Subcutaneous adipose tissue (tissue), 4 donors: ENCODE measurements around the gene ARID3B. TPM values are rescaled to one million over a fixed set of nuclear protein-coding genes. Genes with fewer than 3 reads are reported as not detected.

Experiments
- CTCF ChIP-seq: fragments of 450-650 bp; IDR thresholded peaks from one replicate; pipeline ENCODE4 v1.5.1; 2016; ENCODE audit warnings: low read depth, mild to moderate bottlenecking, control low read depth, antibody characterized with exemption, moderate library complexity
- total RNA-seq, 4 donors: library from RNA; depleted of rRNA; stranded (reverse); fragments of >200 nt; gene quantifications; one replicate each; pipeline ENCODE4 v1.1.0, GENCODE V29; 2016

The ARID3B gene
- total RNA-seq, 4 donors from 2014 or later = 3.7 to 13.6 (median 8.0) TPM

DNA sequence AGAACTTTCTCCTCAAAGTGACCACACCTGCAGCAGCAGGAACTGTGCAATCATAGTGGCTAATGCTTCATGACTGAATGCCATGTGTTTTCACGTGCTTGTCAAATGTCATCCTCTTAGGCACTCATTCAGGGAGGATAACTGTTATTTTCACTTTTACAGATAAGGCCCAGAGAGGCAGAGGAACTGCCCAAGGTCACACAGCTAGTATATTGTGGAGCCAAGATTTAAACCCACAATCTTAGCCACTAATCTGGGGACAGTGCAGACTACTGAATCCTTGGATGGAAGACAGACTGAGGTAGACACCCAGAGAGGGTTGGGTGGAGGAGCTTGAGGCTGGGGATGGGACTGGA, 64.8 kb downstream of the ARID3B start:
- no peak for TF ChIP-seq CTCF

DNA sequence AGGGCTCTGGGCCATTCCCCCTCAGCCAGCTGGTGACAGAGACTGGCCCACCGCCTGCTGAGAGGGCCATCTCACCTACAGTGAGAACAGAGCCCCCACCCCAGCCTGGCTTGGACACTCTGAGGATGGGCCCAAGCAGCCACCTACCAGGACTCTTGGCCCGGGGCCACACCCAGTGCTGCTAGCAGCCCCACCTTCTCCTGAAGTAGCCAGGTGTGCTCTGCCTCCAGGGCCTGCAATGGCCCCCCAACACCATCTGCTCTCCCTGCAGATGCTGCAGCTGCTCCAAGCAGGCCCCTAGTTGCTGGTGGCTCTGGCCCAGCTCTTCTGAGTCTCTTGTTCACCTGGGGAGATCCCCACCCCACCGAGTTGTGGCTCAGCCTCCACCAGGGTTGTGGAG, 67.8 kb downstream of the ARID3B start:
- no peak for TF ChIP-seq CTCF

DNA sequence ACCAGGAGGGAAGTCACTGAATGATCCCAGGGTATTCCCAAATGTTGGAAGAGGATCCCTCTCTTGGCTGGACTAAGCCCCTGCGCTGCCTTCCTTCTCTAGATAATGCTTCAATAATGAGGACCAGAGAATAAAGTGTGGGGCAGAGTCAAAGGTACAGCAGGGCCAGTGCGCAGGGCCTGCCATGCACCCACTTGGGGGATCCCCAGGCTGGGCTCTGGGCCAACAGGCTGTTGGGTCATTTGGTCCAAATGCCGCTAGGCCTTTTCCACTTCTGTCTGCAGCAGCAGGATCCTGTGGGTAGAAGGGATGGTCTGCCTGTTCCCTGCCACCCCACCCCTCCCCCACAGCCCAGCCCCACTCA, 68.9 kb downstream of the ARID3B start:
- TF ChIP-seq CTCF = no peak

GRCh38 chr15:74610302-74610951, 69.4 kb downstream of the ARID3B start:
- TF ChIP-seq CTCF = no peak

DNA sequence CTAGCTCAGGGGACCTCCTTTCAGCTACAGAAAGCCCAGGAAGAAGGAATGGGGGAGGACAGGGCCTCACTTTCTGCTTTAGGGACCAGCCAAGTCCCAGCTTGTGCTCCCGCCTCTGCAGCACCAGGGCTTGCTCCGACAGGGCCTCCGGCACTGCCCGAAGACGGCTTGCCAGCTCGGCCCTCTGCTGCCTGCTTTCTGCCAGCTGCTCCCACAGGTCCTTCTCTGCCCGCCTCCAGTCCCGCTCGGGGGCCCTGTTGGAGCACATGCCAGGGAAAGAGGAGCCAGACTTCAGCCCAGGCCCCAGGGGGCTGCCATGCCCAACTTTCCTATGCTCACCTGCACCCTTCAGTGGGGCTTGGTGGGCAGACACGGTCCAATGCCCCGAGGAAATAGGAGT, 70.3 kb downstream of the ARID3B start:
- TF ChIP-seq CTCF = no peak

DNA sequence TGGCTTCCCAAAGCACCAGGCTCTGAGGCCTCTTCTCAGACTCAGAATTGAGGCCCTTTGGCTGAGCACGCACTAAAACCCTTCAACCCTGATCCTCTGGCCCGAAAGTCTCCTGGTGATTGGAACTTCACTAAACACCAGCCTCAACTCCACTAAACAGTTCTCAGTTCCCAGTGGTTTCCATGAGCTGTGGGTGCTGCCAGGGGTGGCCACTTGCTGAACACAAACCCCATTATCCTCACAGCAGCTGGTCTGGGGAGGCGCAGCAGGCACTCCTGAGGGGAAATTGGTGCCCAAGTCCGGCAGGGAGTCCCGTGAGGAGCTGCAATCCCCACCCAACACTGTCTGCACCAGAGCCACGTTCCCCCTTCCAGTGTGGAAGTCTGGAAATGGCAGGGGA, 70.8 kb downstream of the ARID3B start:
- no peak for TF ChIP-seq CTCF

DNA sequence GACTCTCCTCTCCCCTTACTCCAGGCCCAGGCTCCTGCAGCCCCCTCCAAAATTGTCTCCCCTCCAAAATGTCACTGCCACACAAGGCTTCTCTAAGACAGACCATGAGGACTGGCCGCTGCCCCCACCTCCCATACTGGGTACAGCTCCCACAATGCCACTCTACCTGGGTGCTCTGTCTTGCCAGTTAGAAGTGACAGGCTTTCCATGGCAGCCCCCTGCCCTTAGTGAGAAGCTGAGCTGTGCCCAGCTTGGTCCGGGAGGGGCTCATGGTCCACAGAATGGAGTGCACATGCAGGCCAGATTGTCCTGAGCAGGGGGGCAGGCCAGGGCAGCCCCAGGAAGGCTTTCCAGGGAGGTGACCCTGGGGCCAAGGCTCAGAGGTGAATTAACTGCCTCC, 71.7 kb downstream of the ARID3B start:
- no peak for TF ChIP-seq CTCF
